H1 (cell line): ENCODE data around the gene AAGAB. TPM values are rescaled to one million over a fixed set of nuclear protein-coding genes. Genes with fewer than 3 reads are reported as not detected.

Experiments
- BRCA1 ChIP-seq: IDR thresholded peaks from 2 replicates; pipeline ENCODE4 v1.6.1; 2012; ENCODE audit warnings: low read depth, low read length, improper control_type of control experiment
- CEBPB ChIP-seq: IDR thresholded peaks from 2 replicates; pipeline ENCODE4 v1.6.1; 2012; ENCODE audit warnings: low read depth, low read length
- RAD21 ChIP-seq, 2 experiments: IDR thresholded peaks in 1 of 2; conservative IDR thresholded peaks in 1 of 2; 2 replicates each; pipeline ENCODE4 v1.6.1; 2011; ENCODE audit warnings: low read depth in 2 of 2, low read length in 2 of 2, improper control_type of control experiment in 1 of 2, inconsistent platforms in 1 of 2, mild to moderate bottlenecking in 1 of 2, moderate library complexity in 1 of 2
- YY1 ChIP-seq: IDR thresholded peaks from 2 replicates; pipeline ENCODE4 v1.6.1; 2011; ENCODE audit warnings: low read depth, mild to moderate bottlenecking, low read length
- polyA plus RNA-seq, 7 experiments: library from polyadenylated mRNA; depleted of rRNA in 3 of 7; stranded (reverse) in 5 of 7; unstranded in 2 of 7; fragments of >200 nt in 5 of 7; fragments of 200-250 nt in 2 of 7; gene quantifications; 1 replicate in 5 of 7; 2 replicates in 1 of 7; 4 replicates in 1 of 7; pipeline versions ENCODE4 v1.2.1 to v1.2.3, GENCODE V29; 2011 to 2013; ENCODE audit warnings: missing spikeins in 2 of 7, mixed read lengths in 2 of 7
- total RNA-seq: library from RNA; stranded (reverse); fragmentation: NEBNext Ultra II Directional; extraction: Animal tissue kit (Norgen Biotek cat#: 25700); gene quantifications from 2 replicates; pipeline ENCODE4 v1.2.1, GENCODE V29; 2021

Gene AAGAB
- total and polyA plus RNA-seq, 2 of the 8 experiments (the other 6 are each of a cell fraction or from before 2014, with no cell fraction given): 20.1 to 45.9 TPM

DNA sequence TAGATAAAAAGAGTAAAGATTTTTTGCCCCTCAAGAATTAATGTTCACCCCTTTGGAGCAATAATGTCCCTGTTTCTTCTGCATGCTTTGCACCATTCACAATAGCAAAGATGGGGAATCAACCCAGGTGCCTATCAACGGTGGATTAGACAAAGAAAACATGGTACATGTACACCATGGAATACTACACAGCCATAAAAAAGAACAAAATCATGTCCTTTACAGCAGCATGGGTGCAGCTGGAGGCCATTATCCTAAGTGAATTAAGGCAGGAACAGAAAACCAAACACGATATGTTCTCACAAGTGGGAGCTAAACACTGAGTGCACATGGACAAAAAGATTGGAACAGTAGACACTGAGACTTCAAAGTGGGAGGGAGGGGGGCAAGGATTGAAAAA is 35.2 kb downstream of the AAGAB start (continued):
- no peak for TF ChIP-seq BRCA1
- TF ChIP-seq YY1: no peak
- no peak for TF ChIP-seq RAD21 (IDR thresholded peaks at IDR 0.05 in 1 of 2, conservative IDR thresholded peaks at IDR 0.05 in 1 of 2; ENCODE audit: low read depth in 2 of 2, low read length in 2 of 2)
- TF ChIP-seq CEBPB: no peak
- TF ChIP-seq, all 59 proteins: peak for 0
